SK-N-SH treated with all-trans-retinoic acid at 6 μM for 48 hours (cell line): ENCODE data around the gene DCX.

Source experiments
- ATAC-seq: fragments of 200-7000 bp; cut with Tn5 transposase; 3 replicates; pipeline ENCODE4 v1.9.1; 2020; ENCODE audit warnings: mild to moderate bottlenecking, moderate library complexity
- ARNTL ChIP-seq: fragments of 450-650 bp; formaldehyde crosslinking; IDR thresholded peaks from 2 replicates; pipeline ENCODE4 v1.5.0; 2020; ENCODE audit warnings: low read depth, mild to moderate bottlenecking, moderate library complexity, borderline replicate concordance
- CSRNP3 ChIP-seq: fragments of 250-450 bp; sonication (Bioruptor Pico); IDR thresholded peaks from 2 replicates; pipeline ENCODE4 v1.5.1; 2021; ENCODE audit warnings: mild to moderate bottlenecking, moderate library complexity
- ESRRG ChIP-seq: fragments of 250-450 bp; sonication (Bioruptor Pico); IDR thresholded peaks from 2 replicates; pipeline ENCODE4 v1.6.1; 2021; ENCODE audit warnings: mild to moderate bottlenecking
- GLIS3 ChIP-seq: fragments of 250-450 bp; sonication (Bioruptor Pico); IDR thresholded peaks from 2 replicates; pipeline ENCODE4 v1.5.0; 2020; ENCODE audit warnings: mild to moderate bottlenecking, moderate library complexity
- OSR1 ChIP-seq: fragments of 250-450 bp; sonication (Bioruptor Pico); IDR thresholded peaks from 2 replicates; pipeline ENCODE4 v1.8.0; 2022; ENCODE audit warnings: moderate library complexity, mild to moderate bottlenecking, inconsistent platforms
- PATZ1 ChIP-seq: fragments of 250-450 bp; sonication (Bioruptor Pico); IDR thresholded peaks from 2 replicates; pipeline ENCODE4 v1.8.0; 2020; ENCODE audit warnings: mild to moderate bottlenecking, moderate library complexity, borderline replicate concordance
- PPARA ChIP-seq: fragments of 250-450 bp; sonication (Bioruptor Pico); IDR thresholded peaks from 2 replicates; pipeline ENCODE4 v1.5.0; 2020; ENCODE audit warnings: mild to moderate bottlenecking, borderline replicate concordance
- SNAI2 ChIP-seq: fragments of 250-450 bp; sonication (Bioruptor Pico); IDR thresholded peaks from 2 replicates; pipeline ENCODE4 v1.5.0; 2020; ENCODE audit warnings: mild to moderate bottlenecking, moderate library complexity
- TCF4 ChIP-seq: fragments of 250-450 bp; sonication (Bioruptor Pico); IDR thresholded peaks from 2 replicates; pipeline ENCODE4 v1.8.0; 2021; ENCODE audit warnings: mild to moderate bottlenecking, moderate library complexity, borderline replicate concordance
- ZC3H10 ChIP-seq: fragments of 250-450 bp; sonication (Bioruptor Pico); IDR thresholded peaks from 2 replicates; pipeline ENCODE4 v1.5.1; 2021; ENCODE audit warnings: mild to moderate bottlenecking, moderate library complexity
- ZFP30 ChIP-seq: fragments of 450-650 bp; formaldehyde crosslinking; IDR thresholded peaks from 2 replicates; pipeline ENCODE4 v1.5.0; 2022; ENCODE audit warnings: mild to moderate bottlenecking, moderate library complexity
- ZNF565 ChIP-seq: fragments of 450-650 bp; formaldehyde crosslinking; conservative IDR thresholded peaks from 2 replicates; pipeline ENCODE4 v1.5.0; 2020; ENCODE audit warnings: low read depth, mild to moderate bottlenecking, moderate library complexity
- ZNF70 ChIP-seq: fragments of 450-650 bp; formaldehyde crosslinking; IDR thresholded peaks from 2 replicates; pipeline ENCODE4 v1.5.0; 2020; ENCODE audit warnings: mild to moderate bottlenecking, moderate library complexity
- TF ChIP-seq, protein P1 (sequence below): fragments of 250-450 bp; sonication (Bioruptor Pico); IDR thresholded peaks from 2 replicates; pipeline ENCODE4 v1.5.1; 2020; ENCODE audit warnings: low read depth, mild to moderate bottlenecking, moderate library complexity
- TF ChIP-seq, protein P2 (sequence below): fragments of 250-450 bp; sonication (Bioruptor Pico); IDR thresholded peaks from 2 replicates; pipeline ENCODE4 v1.5.0; 2020; ENCODE audit warnings: mild to moderate bottlenecking, moderate library complexity

DCX gene

DNA sequence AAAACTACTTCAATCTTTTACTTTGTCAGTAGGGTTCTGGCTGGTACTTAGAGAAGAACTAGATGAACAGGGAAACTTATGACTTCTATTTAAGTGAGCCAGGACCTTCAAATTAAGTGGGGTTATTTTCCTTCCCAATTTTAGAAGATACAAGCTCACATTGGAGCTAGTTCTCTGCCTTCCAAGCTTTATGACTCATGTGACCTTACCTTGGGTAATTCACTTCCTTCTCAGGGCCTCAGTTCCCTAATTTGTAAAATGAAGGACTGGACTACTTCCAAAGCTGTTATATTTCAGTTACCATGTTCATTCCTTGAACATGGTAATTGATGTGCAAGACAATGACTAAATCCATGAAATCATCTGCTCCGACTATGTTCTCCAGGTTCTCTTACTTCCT, 32.0 kb upstream of the DCX start (continued):
- TF ChIP-seq CSRNP3 (CRISPR knock-in tag) (no peak), ZFP30 (CRISPR knock-in tag) (no peak), OSR1 (CRISPR knock-in tag) (no peak)
- TF ChIP-seq, protein P1, sequence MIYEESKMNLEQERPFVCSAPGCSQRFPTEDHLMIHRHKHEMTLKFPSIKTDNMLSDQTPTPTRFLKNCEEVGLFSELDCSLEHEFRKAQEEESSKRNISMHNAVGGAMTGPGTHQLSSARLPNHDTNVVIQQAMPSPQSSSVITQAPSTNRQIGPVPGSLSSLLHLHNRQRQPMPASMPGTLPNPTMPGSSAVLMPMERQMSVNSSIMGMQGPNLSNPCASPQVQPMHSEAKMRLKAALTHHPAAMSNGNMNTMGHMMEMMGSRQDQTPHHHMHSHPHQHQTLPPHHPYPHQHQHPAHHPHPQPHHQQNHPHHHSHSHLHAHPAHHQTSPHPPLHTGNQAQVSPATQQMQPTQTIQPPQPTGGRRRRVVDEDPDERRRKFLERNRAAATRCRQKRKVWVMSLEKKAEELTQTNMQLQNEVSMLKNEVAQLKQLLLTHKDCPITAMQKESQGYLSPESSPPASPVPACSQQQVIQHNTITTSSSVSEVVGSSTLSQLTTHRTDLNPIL (CRISPR knock-in tag), result no peak
- TF ChIP-seq, all 23 proteins: peak for 0

GRCh38 chrX:111442791-111443190, 30.8 kb upstream of the DCX start:
- no peak for ATAC-seq
- TF ChIP-seq SNAI2, result no peak
- no peak for TF ChIP-seq CSRNP3 (CRISPR knock-in tag)
- TF ChIP-seq TCF4, result no peak
- TF ChIP-seq, protein P2, sequence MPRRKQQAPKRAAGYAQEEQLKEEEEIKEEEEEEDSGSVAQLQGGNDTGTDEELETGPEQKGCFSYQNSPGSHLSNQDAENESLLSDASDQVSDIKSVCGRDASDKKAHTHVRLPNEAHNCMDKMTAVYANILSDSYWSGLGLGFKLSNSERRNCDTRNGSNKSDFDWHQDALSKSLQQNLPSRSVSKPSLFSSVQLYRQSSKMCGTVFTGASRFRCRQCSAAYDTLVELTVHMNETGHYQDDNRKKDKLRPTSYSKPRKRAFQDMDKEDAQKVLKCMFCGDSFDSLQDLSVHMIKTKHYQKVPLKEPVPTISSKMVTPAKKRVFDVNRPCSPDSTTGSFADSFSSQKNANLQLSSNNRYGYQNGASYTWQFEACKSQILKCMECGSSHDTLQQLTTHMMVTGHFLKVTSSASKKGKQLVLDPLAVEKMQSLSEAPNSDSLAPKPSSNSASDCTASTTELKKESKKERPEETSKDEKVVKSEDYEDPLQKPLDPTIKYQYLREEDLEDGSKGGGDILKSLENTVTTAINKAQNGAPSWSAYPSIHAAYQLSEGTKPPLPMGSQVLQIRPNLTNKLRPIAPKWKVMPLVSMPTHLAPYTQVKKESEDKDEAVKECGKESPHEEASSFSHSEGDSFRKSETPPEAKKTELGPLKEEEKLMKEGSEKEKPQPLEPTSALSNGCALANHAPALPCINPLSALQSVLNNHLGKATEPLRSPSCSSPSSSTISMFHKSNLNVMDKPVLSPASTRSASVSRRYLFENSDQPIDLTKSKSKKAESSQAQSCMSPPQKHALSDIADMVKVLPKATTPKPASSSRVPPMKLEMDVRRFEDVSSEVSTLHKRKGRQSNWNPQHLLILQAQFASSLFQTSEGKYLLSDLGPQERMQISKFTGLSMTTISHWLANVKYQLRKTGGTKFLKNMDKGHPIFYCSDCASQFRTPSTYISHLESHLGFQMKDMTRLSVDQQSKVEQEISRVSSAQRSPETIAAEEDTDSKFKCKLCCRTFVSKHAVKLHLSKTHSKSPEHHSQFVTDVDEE (CRISPR knock-in tag), result no peak
- TF ChIP-seq PPARA (CRISPR knock-in tag), result no peak
- TF ChIP-seq ZNF565, result no peak
- no peak for TF ChIP-seq ZNF70 (CRISPR knock-in tag)
- no peak for TF ChIP-seq ESRRG (CRISPR knock-in tag)
- no peak for TF ChIP-seq ZFP30 (CRISPR knock-in tag)
- no peak for TF ChIP-seq ARNTL (CRISPR knock-in tag)
- TF ChIP-seq, protein P1 (CRISPR knock-in tag), result no peak
- TF ChIP-seq GLIS3 (CRISPR knock-in tag), result no peak
- TF ChIP-seq PATZ1 (CRISPR knock-in tag), result no peak
- TF ChIP-seq ZC3H10, result no peak

- TF ChIP-seq, protein P1 (CRISPR knock-in tag), result no peak
- no peak for TF ChIP-seq ZFP30 (CRISPR knock-in tag)
- no peak for TF ChIP-seq CSRNP3 (CRISPR knock-in tag)
- TF ChIP-seq TCF4, result peak; percentile 20; the same call in 1 of the 2 replicates
- no peak for ATAC-seq
These were observed 23.5 kb upstream of the DCX start for GRCh38 chrX:111435469-111435868.
